Left lung (tissue), 10 donors: ENCODE results near the gene ZNF318. TPM values are rescaled to one million over a fixed set of nuclear protein-coding genes. Genes with fewer than 3 reads are reported as not detected.
"Not testable (repeated sequence)": the region's sequence is repeated elsewhere in the genome, so short reads cannot be mapped to it uniquely, and the experiment has no call there.

ENCODE experiments used
- ATAC-seq: fragments of 200-7000 bp; cut with Tn5 transposase; one replicate; pipeline ENCODE4 v1.9.1; 2020; ENCODE audit warnings: moderate library complexity
- DNase-seq, 4 donors: peaks; one replicate each; pipeline ENCODE4 v3.0.0-alpha.2; 2013 to 2020
- H3K27ac ChIP-seq, 2 donors: fragments of 200-600 bp; sonication (generic) in 1 of 2; one replicate each; pipeline versions ENCODE4 v1.5.0 to v1.8.0; 2020 to 2021
- H3K27me3 ChIP-seq, 2 donors: fragments of 200-600 bp; sonication (generic) in 1 of 2; one replicate each; pipeline versions ENCODE4 v1.5.0 to v1.8.0; 2020 to 2021
- H3K36me3 ChIP-seq, 2 donors: fragments of 200-600 bp; sonication (generic) in 1 of 2; one replicate each; pipeline versions ENCODE4 v1.5.0 to v1.8.0; 2020 to 2021
- H3K4me1 ChIP-seq, 2 donors: fragments of 200-600 bp; one replicate each; pipeline ENCODE4 v1.8.0; 2021
- H3K4me3 ChIP-seq, 2 donors: fragments of 200-600 bp; sonication (generic) in 1 of 2; one replicate each; pipeline versions ENCODE4 v1.5.0 to v1.8.0; 2020 to 2021; ENCODE audit warnings: mild to moderate bottlenecking in 1 of 2
- H3K9me3 ChIP-seq, 2 donors: fragments of 200-600 bp; sonication (generic) in 1 of 2; one replicate each; pipeline versions ENCODE4 v1.5.0 to v1.8.0; 2020 to 2021
- CTCF ChIP-seq, 2 donors: fragments of 200-600 bp; sonication (generic) in 1 of 2; IDR thresholded peaks; one replicate each; pipeline versions ENCODE4 v1.5.0 to v1.8.0; 2021; ENCODE audit warnings: antibody characterized with exemption in 2 of 2
- intact Hi-C, 2 donors: fragments of 100-400 bp; cut with DNase I; formaldehyde crosslinking; loops; one replicate each; pipeline versions ENCODE4 v1.11.2 to v1.14.2; 2022
- polyA plus RNA-seq, 6 donors: library from polyadenylated mRNA; unstranded; fragments of 120-200 nt; gene quantifications; one replicate each; pipeline ENCODE4 v1.2.1, GENCODE V29; 2013; ENCODE audit not compliant: insufficient read length in 6 of 6
- total RNA-seq, 2 donors: library from RNA; stranded (reverse); fragmentation: NEBNext Ultra II Directional; extraction: Animal tissue kit (Norgen Biotek cat#: 25700); gene quantifications; one replicate each; pipeline ENCODE4 v1.2.1, GENCODE V29; 2021
- donor health status: DM: no; HTN: yes; CAD: no.
- donor health status: DM: no; HTN: no; CAD: no.

The ZNF318 gene
- total and polyA plus RNA-seq, 8 donors, result 13.3 to 37.6 (median 31.8) TPM

- Histone ChIP-seq H3K27ac (no peak overlapping the region), H3K36me3 (no peaks in the 10 kb centered on the region), H3K4me3 (peak overlapping the region in 1 of 2 donors; percentile 29), H3K9me3 (no peaks in the 10 kb centered on the region), H3K27me3 (peaks cover 0 to 47% of the 10 kb centered on the region in 2 donors), H3K4me1 (peaks cover 0 to 9% of the 10 kb centered on the region in 2 donors)
- no peak for TF ChIP-seq CTCF (IDR thresholded peaks at IDR 0.05)
- no peak for DNase-seq
- ATAC-seq, result no peak
- intact Hi-C loops, result no loop called here
Measured at GRCh38 chr6:43393602-43394001, 24.2 kb upstream of the ZNF318 start.

- Histone ChIP-seq H3K4me3 (peak overlapping the region in 1 of 2 donors; percentile 29), H3K27me3 (peaks cover 0 to 51% of the 10 kb centered on the region in 2 donors)
- DNase-seq, H3K36me3 ChIP-seq, ATAC-seq, H3K9me3 ChIP-seq, H3K4me1 ChIP-seq, intact Hi-C loops, H3K27ac ChIP-seq: not testable (repeated sequence)
Measured at GRCh38 chr6:43393133-43393532, 23.7 kb upstream of the ZNF318 start.

- peak overlapping the region; percentile 7 to 29 for H3K4me3 ChIP-seq
- H3K27ac ChIP-seq, result peak overlapping the region; percentile 38 to 59
- ATAC-seq, result no peak
- no peaks in the 10 kb centered on the region for H3K36me3 ChIP-seq
- DNase-seq, result no peak
- H3K27me3 ChIP-seq, result peaks cover 0 to 51% of the 10 kb centered on the region in 2 donors
- intact Hi-C loops, result no loop called here
- H3K9me3 ChIP-seq, result no peaks in the 10 kb centered on the region
- H3K4me1 ChIP-seq, result peaks cover 0 to 9% of the 10 kb centered on the region in 2 donors
- TF ChIP-seq CTCF (IDR thresholded peaks at IDR 0.05), result no peak
Measured at GRCh38 chr6:43391440-43392031, 22.1 kb upstream of the ZNF318 start.

GRCh38 chr6:43390753-43391439 is 21.4 kb upstream of the ZNF318 start:
- H3K4me1 ChIP-seq, result not testable (repeated sequence)

GRCh38 chr6:43389730-43390295 is 20.4 kb upstream of the ZNF318 start:
- intact Hi-C loops, result no loop called here
- no peak for DNase-seq

More at GRCh38 chr6:43390753-43391439, 21.4 kb upstream of the ZNF318 start:
- H3K9me3 ChIP-seq, H3K36me3 ChIP-seq, intact Hi-C loops: not testable (repeated sequence)
- Histone ChIP-seq H3K4me3 (peak overlapping the region in 1 of 2 donors; percentile 29), H3K27me3 (peaks cover 0 to 51% of the 10 kb centered on the region in 2 donors), H3K27ac (peak overlapping the region; percentile 38 to 59)
- ATAC-seq (peak; percentile 70), DNase-seq (peak in 1 of 4 donors; percentile 19)

More at GRCh38 chr6:43389730-43390295, 20.4 kb upstream of the ZNF318 start:
- TF ChIP-seq CTCF (IDR thresholded peaks at IDR 0.05), result no peak
- no peak for ATAC-seq
- Histone ChIP-seq H3K4me1 (peaks cover 0 to 5% of the 10 kb centered on the region in 2 donors), H3K36me3 (no peaks in the 10 kb centered on the region), H3K4me3 (no peak overlapping the region), H3K27ac (no peak overlapping the region), H3K9me3 (no peaks in the 10 kb centered on the region), H3K27me3 (peaks cover 0 to 51% of the 10 kb centered on the region in 2 donors)
